ENCODE results near the gene AGR2.
"Not testable (repeated sequence)": the region's sequence is repeated elsewhere in the genome, so short reads cannot be mapped to it uniquely, and the experiment has no call there.

AGR2 gene

DNA sequence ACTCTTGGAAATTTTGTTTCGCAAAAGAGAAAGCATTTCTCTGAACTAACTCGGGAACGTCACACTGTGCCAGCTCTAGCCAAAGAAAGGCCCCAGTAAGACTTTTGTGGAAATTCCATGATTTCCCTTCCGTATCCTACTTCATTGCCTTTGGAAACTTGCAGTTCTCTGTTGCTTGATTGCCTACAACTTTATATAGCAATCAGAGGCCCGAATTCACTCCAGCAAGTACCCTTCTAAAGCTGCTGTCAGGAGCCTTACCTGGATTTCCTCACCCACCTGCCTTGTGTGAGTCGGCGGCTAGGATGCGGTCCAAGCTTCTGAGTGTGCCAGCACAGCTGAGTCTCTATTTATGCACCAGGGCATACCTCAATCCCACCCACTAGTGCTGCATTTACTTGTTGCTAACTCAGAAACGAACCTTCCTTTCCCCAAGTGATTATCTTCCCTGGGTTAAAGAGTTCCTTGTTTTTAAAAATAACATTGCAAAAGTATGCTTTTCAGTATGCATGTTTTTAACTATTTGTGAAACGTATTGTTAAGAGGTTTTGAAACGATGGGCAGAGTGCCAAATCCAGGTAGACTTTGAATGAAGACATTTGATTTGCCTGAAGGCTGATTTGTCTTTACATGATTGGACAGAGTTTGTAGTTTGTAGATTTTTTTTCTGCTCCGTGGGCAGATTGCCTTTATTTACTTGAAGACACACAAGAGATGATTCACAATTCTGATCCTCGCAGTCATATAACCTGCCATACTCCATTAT lies at the start of gene AGR2:
AGR2 (minus strand) TSS at position 326 of the 766 bp plus-strand sequence. CDS start 3,203 bp downstream, outside the sequence.
- DNase-seq = peak; percentile 58

DNA sequence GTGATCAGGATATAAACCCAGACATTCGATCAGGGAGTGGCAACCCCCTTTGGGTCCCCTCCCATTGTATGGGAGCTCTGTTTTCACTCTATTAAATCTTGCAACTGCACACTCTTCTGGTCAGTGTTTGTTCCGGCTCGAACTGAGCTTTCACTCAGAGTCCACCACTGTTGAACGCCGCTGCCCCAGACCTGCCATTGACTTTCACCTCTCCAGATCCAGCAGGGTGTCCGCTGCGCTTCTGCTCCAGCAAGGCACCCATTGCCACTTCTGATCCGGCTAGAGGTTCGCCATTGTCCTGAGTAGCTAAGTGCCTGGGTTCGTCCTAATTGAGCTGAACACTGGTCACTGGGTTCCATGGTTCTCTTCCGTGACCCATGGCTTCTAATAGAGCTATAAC lies 48.4 kb upstream of the AGR2 start:
- not testable (repeated sequence) for DNase-seq

DNA sequence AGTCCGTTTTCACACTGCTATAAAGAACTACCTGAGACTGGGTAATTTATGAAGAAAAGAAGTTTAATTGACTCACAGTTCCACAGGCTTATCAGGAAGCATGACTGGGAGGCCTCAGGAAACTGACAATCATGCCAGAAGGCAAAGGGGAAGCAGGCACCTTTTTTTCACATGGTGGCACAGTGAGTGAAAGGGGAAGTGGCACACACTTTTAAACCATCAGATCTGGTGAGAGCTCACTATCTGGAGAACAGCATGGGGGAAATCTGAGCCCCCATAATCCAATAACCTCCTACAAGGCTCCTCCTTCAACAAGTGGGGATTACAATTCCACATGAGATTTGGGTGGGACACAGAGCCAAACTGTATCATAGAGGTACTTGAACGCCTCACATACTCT lies 47.0 kb upstream of the AGR2 start:
- DNase-seq = no peak

DNA sequence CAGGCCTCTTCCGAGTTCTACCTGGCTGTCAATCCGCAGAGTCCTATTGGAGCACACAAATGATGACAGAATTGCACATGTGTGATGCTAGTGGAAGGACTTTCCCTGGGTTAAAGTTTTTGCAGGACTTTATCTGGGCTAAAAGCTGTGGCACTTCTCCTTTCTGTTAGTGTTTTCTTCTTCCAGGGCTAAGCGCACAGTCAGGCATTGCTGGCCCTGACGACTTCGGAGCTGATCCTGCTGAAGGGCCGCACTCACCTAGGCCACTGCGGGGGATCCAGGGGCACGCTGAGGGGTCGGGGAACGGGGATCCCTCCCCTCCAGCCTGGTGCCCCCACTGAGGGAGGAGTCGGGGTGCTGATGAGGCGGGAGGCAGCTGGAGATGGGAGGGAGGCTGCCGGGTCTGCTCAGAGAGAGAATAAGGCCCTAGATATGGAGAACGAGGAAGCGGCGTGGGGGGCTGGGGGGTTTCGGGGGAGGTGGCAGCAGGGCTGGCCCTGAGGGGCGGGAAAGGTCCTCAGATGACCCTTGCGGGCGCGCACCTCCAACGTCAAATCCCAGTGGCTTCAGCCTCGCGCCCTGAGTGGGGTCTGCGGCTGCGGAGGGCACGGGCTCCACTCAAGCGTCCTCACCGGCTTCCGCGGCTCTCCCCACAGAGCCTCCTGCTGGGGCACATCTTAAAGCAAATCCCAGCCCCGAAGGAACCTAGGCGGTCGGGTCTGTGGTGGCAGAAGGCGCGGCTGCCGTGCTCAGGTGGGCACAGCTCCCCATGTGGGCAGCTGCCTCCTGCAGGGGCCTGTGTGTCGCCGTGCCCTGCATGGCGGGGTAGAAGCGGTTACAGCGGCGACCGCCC lies 46.0 kb upstream of the AGR2 start:
- no peak for DNase-seq

DNA sequence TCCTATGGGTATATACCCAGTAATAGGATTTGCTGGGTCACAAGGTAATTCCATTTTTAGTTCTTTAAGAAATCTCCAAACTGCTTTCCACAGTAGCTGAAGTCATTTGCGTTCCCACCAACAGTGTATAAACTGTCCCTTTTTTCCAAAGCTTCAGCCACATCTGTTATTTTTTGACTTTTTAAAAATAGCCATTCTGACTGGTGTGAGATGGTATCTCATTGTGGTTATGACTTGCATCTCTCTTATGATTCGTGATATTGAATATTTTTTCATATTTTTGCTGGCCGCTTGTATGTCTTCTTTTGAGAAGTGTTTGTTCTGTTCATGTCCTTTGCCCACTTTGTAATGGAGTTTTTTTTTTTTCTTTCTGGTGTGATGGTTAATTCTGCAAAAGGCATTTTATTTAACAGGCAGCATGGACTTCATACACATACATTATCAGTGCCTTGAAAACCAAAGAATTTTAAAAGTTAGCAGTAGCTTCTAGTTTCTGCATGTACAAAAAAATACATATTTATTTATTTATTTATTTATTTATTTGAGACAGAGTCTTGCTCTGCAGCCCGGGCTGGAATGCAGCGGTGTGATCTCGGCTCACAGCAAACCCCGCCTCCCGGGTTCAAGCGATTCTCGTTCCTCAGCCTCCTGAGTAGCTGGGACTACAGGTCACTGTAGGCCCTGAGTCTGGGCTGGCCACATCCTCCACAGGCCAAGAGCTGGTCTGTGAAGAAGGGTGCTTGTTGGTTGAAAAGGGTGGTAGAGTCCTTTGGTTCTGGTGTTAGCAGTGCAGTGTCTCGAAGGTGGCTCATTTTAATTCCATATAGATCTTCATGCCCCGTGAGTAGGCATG lies 44.7 kb upstream of the AGR2 start:
- no peak for DNase-seq

- no peak for DNase-seq
These were observed 42.6 kb upstream of the AGR2 start for GRCh38 chr7:16847381-16847860.

- no peak for DNase-seq
These were observed 41.9 kb upstream of the AGR2 start for GRCh38 chr7:16846601-16847165.

- DNase-seq = no peak
These were observed 40.9 kb upstream of the AGR2 start for GRCh38 chr7:16845746-16846145.

- no peak for DNase-seq
These were observed 36.9 kb upstream of the AGR2 start for GRCh38 chr7:16841681-16842080.

DNA sequence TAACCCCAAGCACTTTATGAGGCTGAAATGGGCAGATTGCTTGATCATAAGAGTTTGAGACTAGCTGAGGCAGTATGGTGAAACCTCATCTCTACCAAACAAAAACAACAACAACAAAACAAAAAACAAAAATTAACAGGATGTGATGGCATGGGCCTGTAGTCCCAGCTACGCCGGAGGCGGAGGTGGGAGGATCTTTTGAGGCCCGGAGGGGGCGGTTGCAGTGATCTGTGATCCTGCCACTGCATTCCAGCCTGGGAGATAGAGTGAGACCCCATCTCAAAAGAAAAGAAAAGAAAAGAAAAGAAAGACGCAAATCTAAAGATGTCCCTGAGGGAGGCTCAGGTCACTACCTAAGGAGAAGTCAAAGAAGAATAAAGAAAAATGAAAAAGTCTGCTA lies 35.3 kb upstream of the AGR2 start:
- DNase-seq = no peak

DNA sequence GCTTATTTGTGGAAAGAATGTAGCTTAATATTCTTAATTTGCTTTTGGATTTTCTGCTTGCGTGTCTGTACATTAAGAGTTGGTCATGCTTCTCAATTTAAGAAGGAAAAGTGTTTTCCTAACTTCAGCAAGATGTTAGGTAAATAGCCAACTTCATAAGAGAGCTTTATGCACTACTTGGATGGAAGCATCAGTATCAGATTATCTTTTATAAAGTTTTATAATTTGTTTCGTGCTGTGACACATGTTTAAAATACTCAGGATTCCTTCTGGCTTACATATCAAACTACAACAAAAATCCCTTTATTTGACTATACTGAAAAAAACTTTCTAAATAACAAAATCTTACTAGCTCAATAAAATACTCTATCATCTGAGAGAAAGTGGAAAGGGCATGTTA lies 34.8 kb upstream of the AGR2 start:
- no peak for DNase-seq

DNA sequence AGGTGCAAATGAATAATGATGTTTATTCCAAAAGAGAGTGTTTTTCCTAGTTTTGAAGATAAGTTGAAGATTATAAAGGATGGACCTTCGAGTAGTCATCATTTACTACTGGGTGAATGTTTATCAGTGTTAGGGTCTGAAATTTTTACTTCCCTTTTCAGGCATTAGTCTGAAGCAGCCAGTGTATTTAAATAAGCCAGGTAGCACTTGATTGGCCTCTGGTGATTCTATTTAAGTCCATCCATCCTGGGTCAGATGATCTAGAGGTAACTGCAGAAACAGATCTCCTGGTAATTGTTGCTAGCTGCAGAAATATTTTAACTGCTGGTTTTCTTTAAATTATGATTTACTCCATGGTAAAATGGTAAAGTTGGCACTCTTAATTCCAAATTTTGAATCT lies 34.1 kb upstream of the AGR2 start:
- no peak for DNase-seq

GRCh38 chr7:16838386-16838785 lies 33.6 kb upstream of the AGR2 start:
- no peak for DNase-seq

GRCh38 chr7:16836481-16836880 lies 31.7 kb upstream of the AGR2 start:
- no peak for DNase-seq

- no peak for DNase-seq
These were observed 28.6 kb upstream of the AGR2 start for GRCh38 chr7:16833373-16833772.

GRCh38 chr7:16826060-16826459 lies 21.3 kb upstream of the AGR2 start:
- no peak for DNase-seq

GRCh38 chr7:16822029-16822428 lies 17.2 kb upstream of the AGR2 start:
- DNase-seq = no peak

DNA sequence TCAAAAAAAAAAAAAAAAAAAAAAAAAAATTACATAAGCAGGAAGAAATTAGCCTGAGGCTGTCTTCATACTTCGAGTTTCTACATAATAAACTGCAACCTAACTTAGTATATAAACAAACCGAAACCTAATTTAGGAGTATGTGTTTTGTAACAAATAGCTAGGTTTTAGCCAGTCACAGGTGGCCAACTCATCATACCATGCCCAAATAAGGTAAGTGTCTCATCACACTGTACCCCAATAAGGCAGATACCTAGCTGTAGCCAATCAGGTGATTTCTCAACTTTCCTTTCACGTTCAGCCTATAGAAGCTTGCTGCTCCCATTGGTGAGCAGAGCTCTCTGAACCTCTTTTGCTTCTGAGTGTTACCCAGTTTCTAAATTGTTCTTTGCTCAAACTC lies 13.9 kb upstream of the AGR2 start:
- DNase-seq = no peak

GRCh38 chr7:16817536-16817935 lies 12.7 kb upstream of the AGR2 start:
- no peak for DNase-seq

DNA sequence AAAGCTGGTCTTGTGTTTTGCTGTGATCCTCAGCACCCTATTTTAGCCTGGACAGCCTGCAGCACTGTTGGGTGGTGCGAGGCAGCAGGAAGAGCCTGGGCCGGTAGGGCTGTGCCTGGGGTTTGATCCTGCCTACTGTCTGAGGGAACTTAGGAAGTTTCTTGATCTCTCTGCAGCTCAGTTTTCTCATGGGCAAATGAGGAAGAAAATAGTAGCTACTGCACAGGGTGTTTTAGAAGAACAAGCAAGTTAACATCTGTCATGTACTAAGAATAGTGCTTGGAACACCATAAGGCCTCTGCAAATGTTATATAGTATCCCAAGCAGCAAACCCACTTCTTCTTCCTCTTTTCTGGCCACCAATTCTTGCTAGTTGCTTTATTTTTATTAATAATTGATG lies 12.0 kb upstream of the AGR2 start:
- DNase-seq = no peak

GRCh38 chr7:16815001-16815400 lies 10.2 kb upstream of the AGR2 start:
- no peak for DNase-seq

- DNase-seq = no peak
These were observed 8.4 kb upstream of the AGR2 start for GRCh38 chr7:16813232-16813616.
